ENCODE measurements around the gene SRRM5. TPM values are rescaled to one million over a fixed set of nuclear protein-coding genes. Genes with fewer than 3 reads are reported as not detected.

SRRM5 gene
- total and polyA plus RNA-seq, 10 donors = 0.26 to 0.94 (median 0.46) TPM

- Histone ChIP-seq H3K4me3 (no peak overlapping the region), H3K27me3 (replicated peaks in 1 of 7) (no peaks in the 10 kb centered on the region), H3K36me3 (peaks cover 2 to 75% (median 30%) of the 10 kb centered on the region in 6 donors), H3K9me3 (no peaks in the 10 kb centered on the region), H3K4me1 (peaks cover 0 to 21% (median 0%) of the 10 kb centered on the region in 6 donors), H3K27ac (no peak overlapping the region)
- 71 to 85% (median 82%) methylated on average over 3 of the region's 3 CpGs for WGBS, 5 donors
- no peak for TF ChIP-seq POLR2A (IDR thresholded peaks at IDR 0.05)
- TF ChIP-seq POLR2AphosphoS5 (IDR thresholded peaks at IDR 0.05) = no peak
- no peak for TF ChIP-seq CTCF (IDR thresholded peaks at IDR 0.05 in 8 of 11, conservative IDR thresholded peaks at IDR 0.05 in 3 of 11)
- intact Hi-C loops (cut with DNase I; ENCODE audit: low total_unique reads) = no loop called here
- DNase-seq = no peak
These were observed 1.4 kb upstream of the SRRM5 start for GRCh38 chr19:43610493-43610892.

- intact Hi-C loops (cut with DNase I; ENCODE audit: low total_unique reads) = no loop called here
These were observed 486 bp downstream of the SRRM5 start for GRCh38 chr19:43612374-43612773.

GRCh38 chr19:43616306-43616705 is 4.4 kb downstream of the SRRM5 start:
- no peaks in the 10 kb centered on the region for H3K27me3 ChIP-seq (replicated peaks in 1 of 7)
- no peaks in the 10 kb centered on the region for H3K9me3 ChIP-seq
- peaks cover 4 to 52% (median 18%) of the 10 kb centered on the region in 6 donors for H3K4me1 ChIP-seq
- H3K27ac ChIP-seq = peak overlapping the region in 6 of 8 donors; percentile 4 to 45 (median 32)
- peaks cover 2 to 33% (median 25%) of the 10 kb centered on the region in 6 donors for H3K36me3 ChIP-seq
- TF ChIP-seq POLR2A (IDR thresholded peaks at IDR 0.05) (no peak), CTCF (IDR thresholded peaks at IDR 0.05 in 8 of 11, conservative IDR thresholded peaks at IDR 0.05 in 3 of 11) (no peak), POLR2AphosphoS5 (IDR thresholded peaks at IDR 0.05) (no peak)
- H3K4me3 ChIP-seq = no peak overlapping the region
- 60 to 94% (median 75%) methylated on average over 1 of the region's 1 CpG for WGBS, 5 donors
- no peak for DNase-seq
- intact Hi-C loops (cut with DNase I; ENCODE audit: low total_unique reads) = no loop called here

More at GRCh38 chr19:43612374-43612773, 486 bp downstream of the SRRM5 start:
- Histone ChIP-seq H3K4me1 (peaks cover 0 to 31% (median 4%) of the 10 kb centered on the region in 6 donors), H3K27ac (no peak overlapping the region), H3K9me3 (no peaks in the 10 kb centered on the region), H3K4me3 (no peak overlapping the region), H3K36me3 (peaks cover 2 to 62% (median 26%) of the 10 kb centered on the region in 6 donors), H3K27me3 (replicated peaks in 1 of 7) (no peaks in the 10 kb centered on the region)
- TF ChIP-seq POLR2A (IDR thresholded peaks at IDR 0.05) (no peak), CTCF (IDR thresholded peaks at IDR 0.05 in 8 of 11, conservative IDR thresholded peaks at IDR 0.05 in 3 of 11) (no peak), POLR2AphosphoS5 (IDR thresholded peaks at IDR 0.05) (no peak)
- 95 to 97% (median 96%) methylated on average over 9 to 12 of the region's 12 CpGs for WGBS, 5 donors
- no peak for DNase-seq

- WGBS, 5 donors = 85 to 92% (median 89%) methylated on average over 6 of the region's 6 CpGs
- Histone ChIP-seq H3K4me3 (no peak overlapping the region), H3K36me3 (peaks cover 0 to 27% (median 19%) of the 10 kb centered on the region in 6 donors), H3K27ac (peak overlapping the region in 3 of 8 donors; percentile 4 to 33 (median 5)), H3K27me3 (replicated peaks in 1 of 7) (no peaks in the 10 kb centered on the region), H3K4me1 (peaks cover 4 to 52% (median 18%) of the 10 kb centered on the region in 6 donors), H3K9me3 (no peaks in the 10 kb centered on the region)
- no peak for DNase-seq
- intact Hi-C loops (cut with DNase I; ENCODE audit: low total_unique reads) = no loop called here
- TF ChIP-seq POLR2AphosphoS5 (IDR thresholded peaks at IDR 0.05) = no peak
- TF ChIP-seq CTCF (IDR thresholded peaks at IDR 0.05 in 8 of 11, conservative IDR thresholded peaks at IDR 0.05 in 3 of 11) = no peak
- TF ChIP-seq POLR2A (IDR thresholded peaks at IDR 0.05) = no peak
These were observed 5.1 kb downstream of the SRRM5 start for GRCh38 chr19:43616954-43617353.
